Stomach (tissue), 4 donors: Measurements from ENCODE around the gene CYP46A1.

Experiments
- CTCF ChIP-seq, 7 experiments: fragments of 450-650 bp in 4 of 7; fragments of 200-600 bp in 3 of 7; sonication (generic) in 3 of 7; IDR thresholded peaks; one replicate each; pipeline ENCODE4 v1.5.1; 2016 to 2019; ENCODE audit warnings: antibody characterized with exemption in 7 of 7, control low read depth in 2 of 7, mild to moderate bottlenecking in 1 of 7
- POLR2A ChIP-seq, 4 donors: fragments of 450-650 bp; IDR thresholded peaks; one replicate each; pipeline ENCODE4 v1.6.1; 2016; ENCODE audit warnings: antibody characterized with exemption in 4 of 4, control low read depth in 2 of 4, mild to moderate bottlenecking in 1 of 4, moderate library complexity in 1 of 4
- POLR2AphosphoS5 ChIP-seq, 3 donors: sonication (generic); formaldehyde crosslinking; IDR thresholded peaks; one replicate each; pipeline ENCODE4 v1.6.1; 2016; ENCODE audit warnings: antibody characterized with exemption in 3 of 3

DNA sequence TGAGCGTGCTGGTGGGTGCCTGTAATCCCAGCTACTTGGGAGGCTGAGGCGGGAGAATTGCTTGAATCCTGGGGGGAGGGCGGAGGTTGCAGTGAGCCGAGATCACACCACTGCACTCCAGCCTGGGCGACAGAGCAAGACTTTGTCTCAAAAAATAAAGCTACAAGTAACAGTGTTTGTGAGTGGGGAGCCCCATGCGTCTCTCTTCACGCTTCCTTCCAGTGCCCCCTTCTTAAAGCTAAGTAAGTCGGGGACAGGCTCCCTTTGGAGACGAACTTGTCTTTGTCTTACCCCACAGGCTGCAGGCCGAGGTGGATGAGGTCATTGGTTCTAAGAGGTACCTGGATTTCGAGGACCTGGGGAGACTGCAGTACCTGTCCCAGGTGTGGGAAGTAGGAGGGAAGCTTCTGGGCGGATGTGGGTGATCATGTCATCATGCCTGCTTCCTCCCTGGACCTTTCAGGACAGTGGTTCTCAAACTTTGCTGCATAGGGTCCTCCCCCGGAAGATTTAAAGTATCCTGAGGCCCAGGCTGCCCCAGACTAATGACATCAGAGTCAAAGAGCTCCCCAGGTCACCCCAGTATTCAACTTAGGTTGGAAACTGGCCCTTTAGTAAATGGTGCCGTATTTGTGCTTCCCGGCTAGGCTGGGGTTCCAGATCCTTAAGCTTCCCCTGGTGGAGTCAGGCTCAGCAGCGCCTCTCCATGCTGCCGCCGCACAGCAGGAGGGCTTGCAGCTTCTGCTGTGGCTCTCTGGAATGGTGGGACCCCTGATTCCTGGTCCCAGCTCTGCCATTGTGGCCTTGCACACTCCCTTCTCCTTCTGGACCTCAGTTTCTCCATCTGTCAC lies 37.1 kb downstream of the CYP46A1 start:
- TF ChIP-seq POLR2A (IDR thresholded peaks at IDR 0.05) (no peak), CTCF (IDR thresholded peaks at IDR 0.05) (no peak), POLR2AphosphoS5 (IDR thresholded peaks at IDR 0.05) (no peak)
